ENCODE data around the gene GEMIN2. TPM values are rescaled to one million over a fixed set of nuclear protein-coding genes. Genes with fewer than 3 reads are reported as not detected.
A peak's percentile ranks its signal among the peaks of the same experiment; 100 is the strongest.
"Not testable (repeated sequence)": the region's sequence is repeated elsewhere in the genome, so short reads cannot be mapped to it uniquely, and the experiment has no call there.

GEMIN2 gene
- 23.8 TPM for total RNA-seq

- H3K36me3 ChIP-seq: peaks cover 0 to 12% of the 10 kb centered on the region in 2 donors
- peak within 1 kb of the TSS; percentile 75 to 80 for H3K4me3 ChIP-seq
- intact Hi-C loops (cut with DNase I): loop anchor here (1.0 to 2.0 kb wide), 2 partner anchors 11 to 61 kb away; partner anchors contain the start of genes PNN and SEC23A
- TF ChIP-seq CTCF (IDR thresholded peaks at IDR 0.05): no peak
- H3K4me1 ChIP-seq: peaks cover 0 to 5% of the 10 kb centered on the region in 2 donors
- DNase-seq (ENCODE audit: low spot score in 2 of 2): peak; percentile 77 to 97
- H3K27me3 ChIP-seq: no peaks in the 10 kb centered on the region
- H3K9me3 ChIP-seq: no peaks in the 10 kb centered on the region
- H3K27ac ChIP-seq: peak within 1 kb of the TSS; percentile 24 to 66
These were observed at the start of gene GEMIN2 for GRCh38 chr14:39114073-39114838. Gene GEMIN2 (plus strand): TSS chr14:39114323. CDS start chr14:39114339, 16 bp downstream.

GRCh38 chr14:39069169-39069805, 44.8 kb upstream of the GEMIN2 start:
- H3K4me1 ChIP-seq; H3K27me3 ChIP-seq; DNase-seq (ENCODE audit: low spot score in 2 of 2); H3K9me3 ChIP-seq; H3K4me3 ChIP-seq; intact Hi-C loops (cut with DNase I); H3K27ac ChIP-seq: not testable (repeated sequence)
- peaks cover 50 to 68% of the 10 kb centered on the region in 2 donors for H3K36me3 ChIP-seq

- no peak for DNase-seq (ENCODE audit: low spot score in 2 of 2)
- Histone ChIP-seq H3K9me3 (no peaks in the 10 kb centered on the region), H3K27ac (no peak overlapping the region), H3K27me3 (no peaks in the 10 kb centered on the region), H3K36me3 (peaks cover 50 to 68% of the 10 kb centered on the region in 2 donors), H3K4me3 (no peak overlapping the region), H3K4me1 (no peaks in the 10 kb centered on the region)
- intact Hi-C loops (cut with DNase I): no loop called here
- TF ChIP-seq CTCF (IDR thresholded peaks at IDR 0.05): no peak
These were observed 44.2 kb upstream of the GEMIN2 start for GRCh38 chr14:39069923-39070322.

GRCh38 chr14:39071096-39071495, 43.0 kb upstream of the GEMIN2 start:
- no peak for TF ChIP-seq CTCF (IDR thresholded peaks at IDR 0.05)
- no peaks in the 10 kb centered on the region for H3K9me3 ChIP-seq

GRCh38 chr14:39080886-39081285, 33.2 kb upstream of the GEMIN2 start:
- no peak overlapping the region for H3K4me3 ChIP-seq
- intact Hi-C loops (cut with DNase I): no loop called here
- no peak for TF ChIP-seq CTCF (IDR thresholded peaks at IDR 0.05)
- no peaks in the 10 kb centered on the region for H3K27me3 ChIP-seq
- H3K4me1 ChIP-seq: no peaks in the 10 kb centered on the region
- H3K36me3 ChIP-seq: peaks cover 30 to 84% of the 10 kb centered on the region in 2 donors
- no peak overlapping the region for H3K27ac ChIP-seq
- DNase-seq (ENCODE audit: low spot score in 2 of 2): no peak
- no peaks in the 10 kb centered on the region for H3K9me3 ChIP-seq

More at GRCh38 chr14:39071096-39071495, 43.0 kb upstream of the GEMIN2 start:
- no peak overlapping the region for H3K4me3 ChIP-seq
- no peaks in the 10 kb centered on the region for H3K27me3 ChIP-seq
- H3K4me1 ChIP-seq: no peaks in the 10 kb centered on the region
- intact Hi-C loops (cut with DNase I): no loop called here
- H3K36me3 ChIP-seq: peaks cover 49 to 72% of the 10 kb centered on the region in 2 donors
- H3K27ac ChIP-seq: no peak overlapping the region
- DNase-seq (ENCODE audit: low spot score in 2 of 2): no peak

GRCh38 chr14:39083127-39083526, 31.0 kb upstream of the GEMIN2 start:
- DNase-seq (ENCODE audit: low spot score in 2 of 2): no peak
- no peak for TF ChIP-seq CTCF (IDR thresholded peaks at IDR 0.05)
- H3K27me3 ChIP-seq: no peaks in the 10 kb centered on the region
- no peaks in the 10 kb centered on the region for H3K9me3 ChIP-seq
- no peak overlapping the region for H3K27ac ChIP-seq
- intact Hi-C loops (cut with DNase I): no loop called here
- peaks cover 32 to 84% of the 10 kb centered on the region in 2 donors for H3K36me3 ChIP-seq
- H3K4me1 ChIP-seq: no peaks in the 10 kb centered on the region
- H3K4me3 ChIP-seq: no peak overlapping the region

All from ascending aorta (tissue), 2 donors.